ENCODE measurements around the gene KANSL1.
"Not testable (repeated sequence)": the region's sequence is repeated elsewhere in the genome, so short reads cannot be mapped to it uniquely, and the experiment has no call there.

The KANSL1 gene

DNA sequence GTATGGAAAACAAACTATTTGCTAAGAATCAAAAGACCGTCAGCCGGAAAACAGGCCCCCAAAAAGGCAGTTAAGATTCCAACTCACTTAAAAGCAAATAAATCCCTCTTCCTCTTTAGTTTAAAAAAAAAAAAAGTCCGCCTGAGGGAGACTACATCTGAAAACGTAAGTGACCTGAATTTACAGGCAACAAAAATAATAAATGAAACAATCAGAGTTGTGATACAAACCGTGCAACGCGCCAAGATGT lies 1.1 kb downstream of the KANSL1 start:
- DNase-seq (ENCODE audit: low spot score) = no peak

DNA sequence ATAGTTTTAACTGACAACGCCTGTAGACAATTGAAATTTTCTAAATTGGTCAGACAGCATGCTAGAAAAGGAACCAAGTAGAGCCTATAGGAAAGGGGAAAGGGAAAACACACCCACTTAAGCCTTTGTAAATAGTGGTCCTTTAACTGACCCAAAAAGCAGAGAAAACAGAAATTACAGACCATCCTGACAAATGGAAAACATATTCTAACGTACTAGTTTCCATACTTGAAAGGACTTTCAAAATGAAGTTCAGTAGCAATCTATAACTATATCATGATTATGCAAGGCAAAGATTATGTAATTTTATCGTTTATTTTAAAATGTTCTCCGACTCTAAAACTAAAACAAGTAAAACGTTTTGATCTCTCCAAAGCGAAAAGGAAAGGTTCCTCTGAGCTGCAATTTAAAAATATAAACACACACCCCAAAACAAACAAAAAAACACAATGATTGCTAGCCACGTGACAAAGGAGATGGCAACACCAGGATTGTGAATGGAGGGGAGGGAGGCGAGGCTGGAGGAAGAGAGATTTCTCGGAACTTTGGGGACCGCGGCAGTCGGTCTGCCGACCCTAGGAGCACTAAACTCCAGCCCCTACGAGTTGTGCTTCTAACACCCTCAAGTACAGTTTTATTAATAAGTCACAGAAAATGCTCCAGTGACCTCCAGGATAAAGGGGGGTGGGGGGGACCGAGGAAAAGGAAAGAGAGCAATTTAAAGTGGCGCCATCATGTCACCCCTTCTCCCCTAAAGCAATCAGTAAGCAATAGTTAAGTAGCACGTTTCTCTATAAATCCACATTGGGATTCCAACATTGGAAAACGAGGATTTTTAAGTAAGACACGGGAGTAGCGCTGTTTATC lies 1.7 kb downstream of the KANSL1 start:
- no peak for DNase-seq (ENCODE audit: low spot score)

DNA sequence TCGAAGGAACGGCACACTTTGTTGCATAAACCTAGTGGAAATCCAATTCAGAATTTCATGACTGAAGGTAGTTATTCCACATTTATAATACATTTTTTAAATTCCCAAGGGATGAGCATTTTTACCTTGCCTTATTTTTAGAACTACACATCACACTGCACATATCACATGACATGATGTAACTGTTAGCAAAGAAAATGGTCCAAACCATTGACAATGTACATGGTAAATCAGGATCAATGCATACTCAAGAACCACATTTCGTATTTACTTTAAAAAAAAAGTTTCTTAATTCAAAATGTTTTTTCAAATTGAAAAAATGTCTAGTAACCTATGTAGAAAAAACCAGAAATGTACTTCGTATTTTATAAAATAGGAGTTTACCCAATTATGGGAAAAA lies 2.5 kb downstream of the KANSL1 start:
- no peak for DNase-seq (ENCODE audit: low spot score)

DNA sequence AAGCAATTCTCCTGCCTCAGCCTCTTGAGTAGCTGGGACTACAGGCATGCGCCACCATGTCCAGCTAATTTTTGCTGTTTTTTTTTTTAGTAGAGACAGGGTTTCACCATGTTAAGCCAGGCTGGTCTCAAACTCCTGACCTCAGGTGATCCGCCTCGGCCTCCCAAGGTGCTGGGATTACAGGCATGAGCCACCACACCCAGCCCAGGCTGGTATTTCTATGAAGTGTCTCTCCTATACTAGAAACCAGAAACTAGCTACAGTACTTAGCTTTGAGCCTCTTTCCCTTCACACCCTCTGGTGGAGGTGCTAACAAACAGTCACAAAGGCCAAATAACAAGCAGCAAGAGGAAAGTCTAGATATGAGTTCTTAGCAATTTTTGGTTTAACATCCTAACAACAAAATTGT lies 6.4 kb downstream of the KANSL1 start:
- not testable (repeated sequence) for DNase-seq (ENCODE audit: low spot score)

DNA sequence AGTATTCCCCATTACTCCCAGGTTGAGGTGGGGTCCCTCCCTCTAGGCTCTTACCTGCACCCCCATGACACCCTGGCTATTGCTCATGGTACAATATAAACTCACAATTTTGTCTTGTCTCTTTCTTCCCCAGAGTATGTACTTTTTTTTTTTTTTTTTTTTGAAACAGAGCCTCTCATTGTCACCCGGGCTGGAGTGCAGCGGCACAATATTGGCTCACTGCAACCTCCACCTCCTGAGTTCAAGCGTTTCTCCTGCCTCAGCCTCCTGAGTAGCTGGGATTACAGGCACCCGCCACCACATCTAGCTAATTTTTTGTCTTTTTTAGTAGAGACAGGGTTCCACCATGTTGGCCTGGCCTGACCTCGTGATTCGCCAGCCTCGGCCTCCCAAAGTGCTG lies 8.5 kb downstream of the KANSL1 start:
- no peak for DNase-seq (ENCODE audit: low spot score)

DNA sequence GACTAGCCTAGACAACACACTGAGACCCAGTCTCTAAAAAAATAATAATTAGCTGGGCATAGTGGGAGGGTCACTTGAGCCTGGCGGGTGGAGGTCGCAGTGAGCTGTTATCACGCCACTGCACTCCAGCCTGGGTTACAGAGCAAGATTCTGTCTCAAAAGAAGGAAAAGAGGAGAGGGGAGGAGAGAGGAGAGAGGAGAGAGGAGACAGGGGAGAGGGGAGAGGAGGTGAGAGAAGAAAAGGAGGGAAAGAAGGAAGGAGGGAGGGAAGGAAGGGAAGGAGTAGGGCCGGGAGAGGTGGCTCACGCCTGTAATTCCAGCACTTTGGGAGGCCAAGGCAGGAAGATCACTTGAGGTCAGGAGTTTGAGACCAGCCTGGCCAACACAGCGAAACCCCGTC lies 9.8 kb downstream of the KANSL1 start:
- DNase-seq (ENCODE audit: low spot score) = not testable (repeated sequence)

DNA sequence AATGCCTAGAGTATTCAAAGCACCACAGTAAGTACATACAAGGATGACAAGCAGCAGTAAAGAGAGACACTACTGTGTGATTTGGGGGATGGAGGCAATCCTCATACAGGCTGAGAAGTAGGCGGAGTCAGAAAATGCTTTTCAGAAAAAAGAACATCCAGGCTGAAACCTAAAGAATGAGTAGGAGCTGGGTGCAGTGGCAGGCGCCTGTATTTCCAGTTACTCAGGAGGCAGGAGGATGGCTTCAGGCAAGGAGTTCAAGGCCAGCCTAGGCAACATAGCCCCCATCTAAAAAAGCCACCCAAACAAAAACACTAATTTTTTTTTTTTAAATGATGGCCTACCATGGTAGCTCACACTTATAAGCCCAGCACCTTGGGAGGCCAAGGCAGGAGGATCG lies 10.3 kb downstream of the KANSL1 start:
- no peak for DNase-seq (ENCODE audit: low spot score)

DNA sequence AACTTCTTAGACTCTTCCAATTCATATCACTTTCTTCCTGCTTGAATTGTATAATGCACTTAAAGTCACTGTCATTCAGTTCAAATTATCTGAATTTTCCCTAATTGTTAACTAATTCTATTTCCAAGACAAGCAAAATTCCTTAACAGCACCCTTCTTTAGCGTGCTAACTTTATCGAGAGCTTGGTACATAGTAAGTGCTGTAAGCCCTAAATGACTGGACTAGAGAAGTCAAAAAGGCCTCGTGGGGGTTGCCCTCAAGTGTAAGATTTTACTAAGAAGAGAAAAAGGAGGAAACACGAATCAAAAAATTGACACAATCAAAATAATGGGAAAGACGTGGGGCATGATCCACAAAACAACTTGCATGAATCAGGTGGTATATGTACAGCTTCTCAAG lies 11.3 kb downstream of the KANSL1 start:
- no peak for DNase-seq (ENCODE audit: low spot score)

DNA sequence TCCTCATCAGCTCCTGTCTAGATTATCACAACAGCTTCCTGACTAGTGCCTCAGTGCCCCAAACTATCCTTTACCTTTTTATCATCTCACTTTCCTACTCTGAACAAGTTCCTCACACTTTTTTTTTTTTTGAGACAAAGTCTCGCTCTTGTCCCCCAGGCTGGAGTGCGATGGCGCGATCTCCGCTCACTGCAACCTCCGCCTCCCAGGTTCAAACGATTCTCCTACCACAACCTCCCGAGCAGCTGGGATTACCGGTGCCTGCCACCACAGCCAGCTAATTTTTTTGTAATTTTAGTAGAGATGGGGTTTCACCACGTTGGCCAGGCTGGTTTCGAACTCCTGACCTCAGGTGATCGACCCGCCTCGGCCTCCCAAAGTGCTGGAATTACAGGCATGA lies 11.9 kb downstream of the KANSL1 start:
- DNase-seq (ENCODE audit: low spot score) = not testable (repeated sequence)

DNA sequence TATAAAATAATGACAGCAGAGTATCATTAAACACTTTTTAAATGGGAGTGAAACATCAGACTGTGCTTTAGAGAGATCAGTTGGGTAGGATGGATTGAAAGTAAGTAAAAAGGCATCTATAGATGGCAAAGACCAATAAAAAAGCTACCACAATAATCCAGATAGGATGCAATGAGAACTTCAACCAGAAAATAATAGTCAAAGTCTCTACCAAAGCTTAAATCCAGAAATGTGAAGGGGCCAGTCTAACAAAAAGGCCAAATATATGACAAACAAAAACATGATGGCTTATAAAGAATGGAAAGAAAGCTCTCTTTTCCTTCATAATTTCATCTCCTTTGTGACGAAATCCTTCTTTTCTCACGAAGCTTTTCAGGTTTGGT lies 12.3 kb downstream of the KANSL1 start:
- no peak for DNase-seq (ENCODE audit: low spot score)

DNA sequence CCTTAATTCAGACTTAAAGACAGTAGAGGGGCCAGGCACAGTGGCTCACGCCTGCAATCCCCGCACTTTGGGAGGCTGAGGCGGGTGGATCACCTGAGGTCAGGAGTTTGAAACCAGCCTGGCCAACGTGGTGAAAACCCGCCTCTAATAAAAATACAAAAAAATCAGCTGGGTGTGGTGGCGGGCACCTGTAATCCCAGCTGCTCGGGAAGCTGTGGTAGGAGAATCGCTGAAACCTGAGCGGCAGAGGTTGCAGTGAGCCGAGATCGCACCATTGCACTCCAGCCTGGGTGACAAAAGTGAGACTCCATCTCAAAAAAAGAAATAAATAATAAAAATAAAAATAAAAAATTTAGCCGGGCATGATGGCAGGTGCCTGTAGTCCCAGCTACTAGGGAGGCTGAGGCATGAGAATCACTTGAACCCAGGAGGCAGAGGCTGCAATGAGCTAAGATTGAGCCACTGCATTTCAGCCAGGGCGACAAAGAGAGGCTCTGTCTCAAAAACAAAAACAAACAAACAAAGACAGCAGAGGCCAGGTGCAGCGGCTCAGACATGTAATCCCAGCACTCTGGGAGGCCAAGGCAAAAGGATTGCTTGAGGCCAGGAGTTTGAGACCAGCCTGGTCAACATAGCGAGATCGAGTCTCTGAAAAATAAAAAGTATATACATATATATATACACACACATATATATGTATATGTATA lies 12.9 kb downstream of the KANSL1 start:
- not testable (repeated sequence) for DNase-seq (ENCODE audit: low spot score)

DNA sequence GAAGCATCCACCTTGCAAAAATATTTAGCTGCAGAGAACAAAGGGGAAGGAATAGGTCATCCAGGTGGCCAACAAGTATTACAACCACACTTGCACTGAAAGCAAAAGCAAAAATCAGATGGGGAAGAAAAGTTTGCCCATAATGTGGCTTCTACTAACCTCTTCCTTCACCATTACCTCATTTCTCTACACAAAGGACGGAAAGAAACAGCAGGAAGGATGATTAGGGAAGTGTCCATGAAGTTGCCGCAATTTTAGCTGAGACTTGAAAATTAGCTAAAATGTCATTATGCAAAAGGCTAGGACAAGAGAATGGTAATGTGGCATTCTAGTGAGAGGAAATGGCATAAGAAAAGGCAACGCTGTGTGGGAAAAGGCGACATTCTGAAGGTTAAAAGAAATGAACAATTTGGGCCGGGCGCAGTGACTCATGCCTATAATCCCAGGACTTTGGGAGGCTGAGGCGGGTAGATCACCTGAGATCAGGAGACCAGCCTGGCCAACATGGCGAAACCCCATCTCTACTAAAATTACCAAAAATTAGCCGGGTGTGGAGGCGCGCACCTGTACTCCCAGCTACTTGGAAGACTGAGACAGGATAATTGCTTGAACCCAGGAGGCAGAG lies 13.7 kb downstream of the KANSL1 start:
- DNase-seq (ENCODE audit: low spot score) = no peak

DNA sequence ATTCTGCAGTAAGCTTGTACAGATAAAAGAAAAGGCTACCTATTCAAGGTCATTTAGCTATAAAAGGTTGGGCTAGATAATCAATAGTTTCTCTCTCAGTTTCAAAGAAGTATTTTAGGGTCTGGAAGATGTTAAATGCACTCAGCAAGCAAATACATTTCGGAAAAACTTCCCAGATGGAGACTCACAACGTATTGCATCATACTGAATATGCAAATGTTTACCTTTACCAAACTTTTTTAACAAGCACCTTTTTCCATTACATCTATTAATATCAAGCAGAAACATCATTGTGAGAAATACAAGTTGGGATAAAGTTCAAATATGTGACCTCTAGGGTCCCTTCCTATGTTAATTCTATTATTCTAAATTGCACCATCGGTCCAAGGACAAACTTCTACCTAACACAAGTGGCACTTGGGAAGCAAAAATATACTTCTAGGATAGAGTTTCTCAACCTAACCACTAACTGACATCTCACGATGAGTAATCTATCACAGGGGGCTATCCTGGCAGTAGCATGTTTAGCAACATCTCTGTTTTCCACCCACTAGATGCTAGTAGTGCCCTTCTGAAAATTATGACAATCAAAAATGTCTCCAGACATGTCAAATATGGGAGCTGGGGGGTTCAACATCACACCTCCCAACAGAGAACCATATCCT lies 14.5 kb downstream of the KANSL1 start:
- DNase-seq (ENCODE audit: low spot score) = no peak

DNA sequence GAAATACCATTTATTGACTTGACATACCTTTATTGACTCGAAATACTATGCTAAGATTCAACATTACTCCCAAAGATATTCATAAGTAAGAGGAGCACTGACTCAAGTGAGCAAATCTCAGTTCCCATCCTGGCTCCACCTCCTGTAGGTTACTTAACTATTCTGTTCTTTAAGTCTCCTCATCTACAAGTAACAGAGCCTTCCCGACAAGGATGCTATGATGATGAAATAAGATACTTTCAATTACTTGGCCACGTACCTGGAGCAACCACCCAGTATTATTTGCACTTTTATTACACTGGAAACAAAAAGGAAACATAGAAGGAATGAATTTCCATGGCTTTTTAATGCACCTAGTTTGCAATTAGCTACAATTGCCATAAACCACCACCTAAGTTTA lies 16.3 kb downstream of the KANSL1 start:
- no peak for DNase-seq (ENCODE audit: low spot score)

DNA sequence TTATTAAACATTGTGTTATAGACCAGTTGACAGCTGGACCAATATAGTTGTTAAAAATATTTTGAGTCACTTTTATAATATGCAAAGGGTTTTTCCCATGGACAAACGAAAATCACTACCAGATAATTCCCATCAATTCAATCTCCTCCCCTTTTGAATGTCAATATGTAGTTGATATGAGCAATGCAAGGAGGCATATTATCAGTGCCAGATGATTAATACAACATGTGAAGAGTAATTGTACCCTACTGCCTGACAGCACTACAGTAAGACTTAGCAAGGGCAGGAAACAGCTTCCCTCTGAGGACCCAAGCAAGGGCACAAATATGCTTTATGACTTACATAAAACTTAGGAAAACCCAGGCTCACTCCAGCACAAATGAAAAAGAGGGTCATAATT lies 17.3 kb downstream of the KANSL1 start:
- DNase-seq (ENCODE audit: low spot score) = no peak

DNA sequence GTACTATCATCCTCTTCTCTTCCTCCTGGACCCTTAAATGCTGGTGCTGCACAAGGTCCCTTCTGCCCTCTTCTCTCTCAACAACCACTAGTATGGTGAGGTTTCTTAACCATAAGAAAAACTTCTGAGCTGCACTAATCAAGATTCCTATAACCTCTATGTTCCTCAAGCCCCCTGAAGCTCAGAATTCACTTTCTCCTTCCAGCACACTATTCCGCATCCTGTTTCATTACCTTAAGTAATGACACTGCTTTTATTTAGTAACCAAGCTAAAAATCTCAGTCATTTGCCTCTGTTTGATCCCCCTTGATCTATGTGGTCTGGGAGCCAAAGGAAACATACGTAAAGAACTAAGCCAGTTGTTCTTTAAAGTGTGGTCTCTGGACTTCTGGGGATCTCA lies 20.1 kb downstream of the KANSL1 start:
- no peak for DNase-seq (ENCODE audit: low spot score)

DNA sequence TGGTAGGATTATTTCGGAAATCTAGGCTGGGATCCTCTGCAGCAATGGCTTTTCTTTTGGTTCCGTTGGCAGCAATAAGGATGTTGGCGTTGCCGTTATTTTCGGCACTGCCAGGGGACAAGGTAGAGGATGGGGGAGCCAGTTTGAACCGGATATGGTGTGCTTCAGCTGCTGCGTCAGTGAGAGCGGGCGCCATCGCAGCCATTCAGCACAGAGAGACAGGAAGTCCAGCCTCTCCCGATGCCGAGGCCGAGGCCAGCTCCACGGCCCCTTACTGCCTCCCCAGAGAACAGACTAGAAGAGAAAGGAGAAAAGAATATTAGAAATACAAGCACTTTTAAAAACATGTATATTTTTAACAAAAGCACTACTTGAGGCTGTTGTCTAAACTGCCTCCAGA lies 21.3 kb downstream of the KANSL1 start:
- DNase-seq (ENCODE audit: low spot score) = no peak

DNA sequence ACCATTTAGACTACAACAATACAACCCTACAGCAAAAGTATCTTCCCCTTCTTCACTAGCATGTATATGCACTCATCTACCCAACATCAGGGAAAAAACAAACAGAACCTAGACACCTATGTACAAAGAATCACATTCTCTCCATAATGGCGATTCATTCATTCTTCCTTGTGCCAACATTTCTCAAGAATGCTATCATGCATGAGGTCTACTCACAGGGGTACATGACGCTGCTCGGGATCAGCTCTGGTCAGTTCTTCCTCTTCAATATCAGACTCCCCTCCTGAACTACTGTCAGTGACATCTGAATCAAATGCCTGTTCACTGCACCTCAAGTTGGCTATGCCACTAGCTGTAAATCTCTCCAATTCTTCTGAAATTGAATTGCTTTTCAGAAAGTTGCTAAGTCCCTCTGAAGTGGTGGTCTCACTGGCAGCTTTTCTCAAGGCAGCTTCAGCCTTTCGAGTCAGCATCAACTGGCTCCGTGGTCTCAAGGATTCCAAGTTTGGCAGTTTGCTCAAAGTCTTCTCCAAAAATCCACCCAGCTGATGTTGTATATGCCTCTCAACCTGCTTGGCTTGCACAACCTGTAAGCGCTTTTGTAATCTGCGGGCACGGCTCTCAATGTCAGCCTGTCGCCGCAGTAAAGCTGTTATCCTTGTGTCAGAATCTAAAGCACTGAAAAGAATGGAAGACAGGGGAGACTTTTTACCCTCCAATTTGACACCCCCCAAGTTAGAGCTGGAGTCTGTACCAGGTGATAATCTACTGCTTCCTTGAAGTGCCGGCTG lies 22.4 kb downstream of the KANSL1 start:
- DNase-seq (ENCODE audit: low spot score) = no peak

DNA sequence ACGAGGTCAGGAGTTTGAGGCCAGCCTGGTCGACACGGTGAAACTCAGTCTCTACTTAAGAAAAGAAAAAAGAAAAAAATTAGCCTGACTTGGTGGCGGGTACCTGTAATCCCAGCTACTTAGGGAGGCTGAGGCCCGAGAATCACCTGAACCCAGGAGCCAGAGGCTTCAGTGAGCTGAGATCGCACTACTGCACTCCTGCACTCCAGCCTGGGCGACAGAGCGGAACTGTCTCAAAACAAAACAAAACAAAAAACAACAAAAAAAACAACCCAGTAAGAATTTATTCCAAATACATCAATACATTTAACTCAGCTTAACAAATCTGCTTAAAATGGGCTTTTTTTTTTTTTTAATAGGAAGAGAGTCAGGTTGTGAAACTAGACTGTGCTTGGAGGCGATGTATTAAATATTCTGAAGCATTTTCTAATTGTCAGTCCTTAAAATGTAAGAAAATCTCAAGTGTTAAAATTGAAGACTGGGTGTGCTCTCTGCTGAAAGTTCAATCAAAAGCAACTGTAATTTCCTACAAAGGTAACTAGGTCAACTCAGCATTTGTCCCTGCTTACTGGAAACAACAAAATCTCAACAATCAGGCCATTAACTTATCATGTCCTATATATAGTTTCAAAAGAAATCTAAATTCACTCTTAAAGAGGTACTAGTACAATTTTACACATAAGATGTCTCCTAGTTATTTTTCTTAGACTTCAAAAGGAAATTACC lies 23.2 kb downstream of the KANSL1 start:
- DNase-seq (ENCODE audit: low spot score) = no peak

DNA sequence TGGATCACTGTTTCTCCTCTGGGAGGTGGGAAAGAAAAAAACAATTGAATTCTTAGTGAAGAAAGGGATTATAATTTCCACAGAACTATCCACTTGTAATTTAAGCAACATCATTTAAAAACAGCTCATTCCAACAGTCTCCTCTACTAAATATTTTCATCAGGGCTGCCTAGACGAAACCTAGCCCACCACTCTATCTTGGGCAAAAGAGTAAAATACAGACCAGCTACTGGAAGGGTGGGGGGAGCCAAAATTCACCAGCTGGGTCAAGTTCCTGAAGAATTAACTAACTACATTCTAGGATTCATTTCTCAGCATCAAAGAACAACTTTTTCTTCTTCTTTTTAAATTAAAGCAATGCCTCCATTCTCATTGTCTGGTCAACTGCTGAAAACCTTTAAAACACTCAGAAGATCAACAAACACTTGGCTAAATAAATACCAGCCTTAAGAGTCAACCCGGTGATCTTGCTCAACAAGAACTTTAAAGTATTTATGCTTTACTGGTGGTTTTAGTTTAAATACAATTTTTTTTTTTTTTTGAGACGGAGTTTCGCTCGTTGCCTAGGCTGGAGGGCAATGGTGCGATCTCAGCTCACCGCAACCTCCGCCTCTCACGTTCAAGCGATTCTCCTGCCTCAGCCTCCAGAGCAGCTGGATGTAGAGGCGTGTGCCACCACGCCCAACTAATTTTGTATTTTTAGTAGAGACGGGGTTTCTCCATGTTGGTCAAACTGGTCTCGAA lies 25.2 kb downstream of the KANSL1 start:
- DNase-seq (ENCODE audit: low spot score) = no peak

DNA sequence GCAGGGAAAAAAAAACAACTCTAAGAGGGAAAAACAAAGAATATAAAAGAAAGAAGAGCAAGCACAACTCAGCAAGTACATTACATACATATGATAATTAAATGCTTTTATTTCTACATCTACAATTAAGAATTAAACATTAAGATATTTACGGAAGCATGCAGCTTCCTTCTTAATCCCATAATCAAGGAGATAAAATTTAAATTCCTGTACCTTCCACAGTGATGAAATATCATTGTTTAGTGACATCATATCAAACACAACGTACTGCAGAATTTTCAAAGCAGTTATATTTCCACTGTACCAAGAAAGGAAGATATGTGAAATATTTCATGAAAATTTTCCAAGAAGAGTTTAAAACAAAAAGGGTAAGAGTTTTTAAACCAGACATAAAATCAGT lies 26.0 kb downstream of the KANSL1 start:
- no peak for DNase-seq (ENCODE audit: low spot score)
